HepG2 (cell line): ENCODE data around the gene SULT2B1. TPM values are rescaled to one million over a fixed set of nuclear protein-coding genes. Genes with fewer than 3 reads are reported as not detected.

Experiments
- CEBPB ChIP-seq: IDR thresholded peaks from 2 replicates; pipeline ENCODE4 v1.6.1; 2011; ENCODE audit warnings: low read depth, low read length, improper control_type of control experiment, borderline replicate concordance
- ELF1 ChIP-seq: sonication (generic); formaldehyde crosslinking; IDR thresholded peaks from 2 replicates; pipeline ENCODE4 v1.4.0; 2020; ENCODE audit warnings: missing genetic modification reagents
- HES4 ChIP-seq: sonication (generic); formaldehyde crosslinking; IDR thresholded peaks from 2 replicates; pipeline ENCODE4 v1.9.0; 2021; ENCODE audit warnings: mild to moderate bottlenecking, missing genetic modification reagents, borderline replicate concordance
- HNF4G ChIP-seq, 2 experiments: sonication (generic) in 1 of 2; formaldehyde crosslinking in 1 of 2; IDR thresholded peaks; 2 replicates each; pipeline versions ENCODE4 v1.4.0 to v1.6.1; 2011 to 2020; ENCODE audit warnings: borderline replicate concordance in 2 of 2, low read depth in 2 of 2, mild to moderate bottlenecking in 2 of 2, low read length in 1 of 2, missing genetic modification reagents in 1 of 2, moderate library complexity in 1 of 2
- NR2F2 ChIP-seq: IDR thresholded peaks from 2 replicates; pipeline ENCODE4 v1.6.1; 2012; ENCODE audit warnings: low read depth, inconsistent platforms, borderline replicate concordance
- RELA ChIP-seq: sonication (generic); formaldehyde crosslinking; IDR thresholded peaks from 2 replicates; pipeline ENCODE4 v1.4.0; 2020; ENCODE audit warnings: missing genetic modification reagents
- STAG1 ChIP-seq: sonication (generic); formaldehyde crosslinking; IDR thresholded peaks from 2 replicates; pipeline ENCODE4 v1.4.0; 2020; ENCODE audit warnings: missing genetic modification reagents
- ZBTB21 ChIP-seq: sonication (generic); formaldehyde crosslinking; IDR thresholded peaks from 2 replicates; pipeline ENCODE4 v1.4.0; 2020; ENCODE audit warnings: missing genetic modification reagents
- ZFX ChIP-seq: sonication (generic); formaldehyde crosslinking; IDR thresholded peaks from 2 replicates; pipeline ENCODE4 v1.4.0; 2020; ENCODE audit warnings: mild to moderate bottlenecking, low read depth, missing genetic modification reagents, moderate library complexity
- ZNF160 ChIP-seq: sonication (generic); formaldehyde crosslinking; IDR thresholded peaks from 2 replicates; pipeline ENCODE4 v1.8.0; 2022; ENCODE audit warnings: mild to moderate bottlenecking, inconsistent platforms, missing genetic modification reagents
- ZNF180 ChIP-seq: sonication (generic); formaldehyde crosslinking; IDR thresholded peaks from 2 replicates; pipeline ENCODE4 v1.4.0; 2020; ENCODE audit warnings: low read depth, missing genetic modification reagents, borderline replicate concordance
- ZNF230 ChIP-seq: sonication (generic); formaldehyde crosslinking; IDR thresholded peaks from 2 replicates; pipeline ENCODE4 v1.4.0; 2020; ENCODE audit warnings: mild to moderate bottlenecking, missing genetic modification reagents
- ZSCAN21 ChIP-seq: sonication (generic); formaldehyde crosslinking; IDR thresholded peaks from 2 replicates; pipeline ENCODE4 v1.8.0; 2022; ENCODE audit warnings: mild to moderate bottlenecking, missing genetic modification reagents, moderate library complexity, borderline replicate concordance
- polyA plus RNA-seq, 8 experiments: library from polyadenylated mRNA; depleted of rRNA in 3 of 8; stranded (reverse) in 7 of 8; unstranded in 1 of 8; fragments of >200 nt; fragmentation: Illumina TruSeq in 4 of 8; extraction: Trizol in 4 of 8; gene quantifications; 2 replicates each; pipeline versions ENCODE4 v1.2.1 to v1.2.3, GENCODE V29; 2011 to 2016; ENCODE audit warnings: low read depth in 4 of 8, missing spikeins in 1 of 8, mixed read lengths in 1 of 8; ENCODE audit not compliant: insufficient read depth in 1 of 8
- total RNA-seq, 5 experiments: library from RNA; depleted of rRNA; stranded (reverse); fragments of >200 nt; fragmentation: Illumina TruSeq; extraction: Trizol; gene quantifications; 2 replicates each; pipeline ENCODE4 v1.2.3, GENCODE V29; 2016; ENCODE audit warnings: low read depth in 1 of 5
- TF ChIP-seq, protein P1 (sequence below): sonication (generic); formaldehyde crosslinking; IDR thresholded peaks from 2 replicates; pipeline ENCODE4 v1.4.0; 2020; ENCODE audit warnings: missing genetic modification reagents, borderline replicate concordance
- TF ChIP-seq, protein P2 (sequence below), 2 experiments: sonication (generic) in 1 of 2; formaldehyde crosslinking in 1 of 2; IDR thresholded peaks; 2 replicates each; pipeline versions ENCODE4 v1.4.0 to v1.6.1; 2016 to 2020; ENCODE audit warnings: borderline replicate concordance in 1 of 2, low read depth in 1 of 2, mild to moderate bottlenecking in 1 of 2, missing genetic modification reagents in 1 of 2
- TF ChIP-seq, protein P3 (sequence below): sonication (generic); formaldehyde crosslinking; IDR thresholded peaks from 2 replicates; pipeline ENCODE4 v1.8.0; 2022; ENCODE audit warnings: mild to moderate bottlenecking, missing genetic modification reagents, moderate library complexity
- TF ChIP-seq, protein P4 (sequence below): sonication (generic); formaldehyde crosslinking; IDR thresholded peaks from 2 replicates; pipeline ENCODE4 v1.5.0; 2020; ENCODE audit warnings: missing genetic modification reagents

The SULT2B1 gene
- total and polyA plus RNA-seq, 2 of the 13 experiments (the other 11 are each of a cell fraction or from before 2014, with no cell fraction given) = 0.13 TPM; not detected in 1

- TF ChIP-seq ZNF180 = no peak
- TF ChIP-seq HNF4G (IDR thresholded peaks at IDR 0.05; ENCODE audit: borderline replicate concordance, low read depth, low read length) = peak; percentile 29; the same call in 1 of the 2 replicates
- TF ChIP-seq HNF4G (CRISPR knock-in tag; IDR thresholded peaks at IDR 0.05; ENCODE audit: borderline replicate concordance, low read depth) = no peak
- peak; percentile 74 for TF ChIP-seq ZBTB21 (CRISPR knock-in tag)
- TF ChIP-seq, protein P1, sequence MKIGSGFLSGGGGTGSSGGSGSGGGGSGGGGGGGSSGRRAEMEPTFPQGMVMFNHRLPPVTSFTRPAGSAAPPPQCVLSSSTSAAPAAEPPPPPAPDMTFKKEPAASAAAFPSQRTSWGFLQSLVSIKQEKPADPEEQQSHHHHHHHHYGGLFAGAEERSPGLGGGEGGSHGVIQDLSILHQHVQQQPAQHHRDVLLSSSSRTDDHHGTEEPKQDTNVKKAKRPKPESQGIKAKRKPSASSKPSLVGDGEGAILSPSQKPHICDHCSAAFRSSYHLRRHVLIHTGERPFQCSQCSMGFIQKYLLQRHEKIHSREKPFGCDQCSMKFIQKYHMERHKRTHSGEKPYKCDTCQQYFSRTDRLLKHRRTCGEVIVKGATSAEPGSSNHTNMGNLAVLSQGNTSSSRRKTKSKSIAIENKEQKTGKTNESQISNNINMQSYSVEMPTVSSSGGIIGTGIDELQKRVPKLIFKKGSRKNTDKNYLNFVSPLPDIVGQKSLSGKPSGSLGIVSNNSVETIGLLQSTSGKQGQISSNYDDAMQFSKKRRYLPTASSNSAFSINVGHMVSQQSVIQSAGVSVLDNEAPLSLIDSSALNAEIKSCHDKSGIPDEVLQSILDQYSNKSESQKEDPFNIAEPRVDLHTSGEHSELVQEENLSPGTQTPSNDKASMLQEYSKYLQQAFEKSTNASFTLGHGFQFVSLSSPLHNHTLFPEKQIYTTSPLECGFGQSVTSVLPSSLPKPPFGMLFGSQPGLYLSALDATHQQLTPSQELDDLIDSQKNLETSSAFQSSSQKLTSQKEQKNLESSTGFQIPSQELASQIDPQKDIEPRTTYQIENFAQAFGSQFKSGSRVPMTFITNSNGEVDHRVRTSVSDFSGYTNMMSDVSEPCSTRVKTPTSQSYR (CRISPR knock-in tag) = no peak
- peak; percentile 84; the same call in 1 of the 2 replicates for TF ChIP-seq RELA
- TF ChIP-seq ZNF160 = 0 out of 2 replicates have a peak, but pooled peaks have one; percentile 45
- TF ChIP-seq, protein P2, sequence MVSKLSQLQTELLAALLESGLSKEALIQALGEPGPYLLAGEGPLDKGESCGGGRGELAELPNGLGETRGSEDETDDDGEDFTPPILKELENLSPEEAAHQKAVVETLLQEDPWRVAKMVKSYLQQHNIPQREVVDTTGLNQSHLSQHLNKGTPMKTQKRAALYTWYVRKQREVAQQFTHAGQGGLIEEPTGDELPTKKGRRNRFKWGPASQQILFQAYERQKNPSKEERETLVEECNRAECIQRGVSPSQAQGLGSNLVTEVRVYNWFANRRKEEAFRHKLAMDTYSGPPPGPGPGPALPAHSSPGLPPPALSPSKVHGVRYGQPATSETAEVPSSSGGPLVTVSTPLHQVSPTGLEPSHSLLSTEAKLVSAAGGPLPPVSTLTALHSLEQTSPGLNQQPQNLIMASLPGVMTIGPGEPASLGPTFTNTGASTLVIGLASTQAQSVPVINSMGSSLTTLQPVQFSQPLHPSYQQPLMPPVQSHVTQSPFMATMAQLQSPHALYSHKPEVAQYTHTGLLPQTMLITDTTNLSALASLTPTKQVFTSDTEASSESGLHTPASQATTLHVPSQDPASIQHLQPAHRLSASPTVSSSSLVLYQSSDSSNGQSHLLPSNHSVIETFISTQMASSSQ (IDR thresholded peaks at IDR 0.05; ENCODE audit: low read depth) = no peak; the same call in 1 of the 2 replicates
- TF ChIP-seq, protein P2 (CRISPR knock-in tag; IDR thresholded peaks at IDR 0.05; ENCODE audit: borderline replicate concordance) = peak; percentile 81; the same call in 1 of the 2 replicates
- no peak for TF ChIP-seq HES4
- TF ChIP-seq, protein P3, sequence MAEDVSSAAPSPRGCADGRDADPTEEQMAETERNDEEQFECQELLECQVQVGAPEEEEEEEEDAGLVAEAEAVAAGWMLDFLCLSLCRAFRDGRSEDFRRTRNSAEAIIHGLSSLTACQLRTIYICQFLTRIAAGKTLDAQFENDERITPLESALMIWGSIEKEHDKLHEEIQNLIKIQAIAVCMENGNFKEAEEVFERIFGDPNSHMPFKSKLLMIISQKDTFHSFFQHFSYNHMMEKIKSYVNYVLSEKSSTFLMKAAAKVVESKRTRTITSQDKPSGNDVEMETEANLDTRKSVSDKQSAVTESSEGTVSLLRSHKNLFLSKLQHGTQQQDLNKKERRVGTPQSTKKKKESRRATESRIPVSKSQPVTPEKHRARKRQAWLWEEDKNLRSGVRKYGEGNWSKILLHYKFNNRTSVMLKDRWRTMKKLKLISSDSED (CRISPR knock-in tag) = no peak
- TF ChIP-seq ELF1 (CRISPR knock-in tag) = peak; percentile 99
- TF ChIP-seq ZFX (CRISPR knock-in tag) = peak; percentile 83
- TF ChIP-seq CEBPB = no peak
- TF ChIP-seq ZSCAN21 (CRISPR knock-in tag) = peak; percentile 86; the same call in 1 of the 2 replicates
- TF ChIP-seq, protein P4, sequence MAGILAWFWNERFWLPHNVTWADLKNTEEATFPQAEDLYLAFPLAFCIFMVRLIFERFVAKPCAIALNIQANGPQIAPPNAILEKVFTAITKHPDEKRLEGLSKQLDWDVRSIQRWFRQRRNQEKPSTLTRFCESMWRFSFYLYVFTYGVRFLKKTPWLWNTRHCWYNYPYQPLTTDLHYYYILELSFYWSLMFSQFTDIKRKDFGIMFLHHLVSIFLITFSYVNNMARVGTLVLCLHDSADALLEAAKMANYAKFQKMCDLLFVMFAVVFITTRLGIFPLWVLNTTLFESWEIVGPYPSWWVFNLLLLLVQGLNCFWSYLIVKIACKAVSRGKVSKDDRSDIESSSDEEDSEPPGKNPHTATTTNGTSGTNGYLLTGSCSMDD (CRISPR knock-in tag) = no peak
- TF ChIP-seq STAG1 (CRISPR knock-in tag) = 0 out of 2 replicates have a peak, but pooled peaks have one; percentile 7
- peak; percentile 24; the same call in 1 of the 2 replicates for TF ChIP-seq NR2F2
- peak; percentile 51; the same call in 1 of the 2 replicates for TF ChIP-seq ZNF230 (CRISPR knock-in tag)
Observed at GRCh38 chr19:48618916-48619691, 67.1 kb downstream of the SULT2B1 start, which contains the start of the genes RPL18 and SPHK2 (continued).
